Neural cell (in vitro differentiated cells): ENCODE results near the gene ZNF608.

Experiments
- EP300 ChIP-seq: fragments of 450-650 bp; conservative IDR thresholded peaks from 2 replicates; pipeline ENCODE4 v1.6.1; 2014; ENCODE audit warnings: antibody characterized with exemption, mild to moderate bottlenecking, moderate library complexity; ENCODE audit not compliant: poor library complexity, severe bottlenecking
- TAF1 ChIP-seq: IDR thresholded peaks from 2 replicates; pipeline ENCODE4 v1.6.1; 2012; ENCODE audit warnings: low read depth

- TF ChIP-seq TAF1 (no peak), EP300 (no peak)
These were observed 1.6 kb upstream of the ZNF608 start for GRCh38 chr5:124747791-124748686.
